GM21360 (cell line): ENCODE data around the gene ABLIM2.

Source experiments
- ATAC-seq: cut with Tn5 transposase; IDR thresholded peaks from one replicate; pipeline ENCODE4 v1.9.1; 2021; ENCODE audit warnings: mild to moderate bottlenecking, moderate library complexity; ENCODE audit not compliant: unreplicated experiment

Gene ABLIM2

DNA sequence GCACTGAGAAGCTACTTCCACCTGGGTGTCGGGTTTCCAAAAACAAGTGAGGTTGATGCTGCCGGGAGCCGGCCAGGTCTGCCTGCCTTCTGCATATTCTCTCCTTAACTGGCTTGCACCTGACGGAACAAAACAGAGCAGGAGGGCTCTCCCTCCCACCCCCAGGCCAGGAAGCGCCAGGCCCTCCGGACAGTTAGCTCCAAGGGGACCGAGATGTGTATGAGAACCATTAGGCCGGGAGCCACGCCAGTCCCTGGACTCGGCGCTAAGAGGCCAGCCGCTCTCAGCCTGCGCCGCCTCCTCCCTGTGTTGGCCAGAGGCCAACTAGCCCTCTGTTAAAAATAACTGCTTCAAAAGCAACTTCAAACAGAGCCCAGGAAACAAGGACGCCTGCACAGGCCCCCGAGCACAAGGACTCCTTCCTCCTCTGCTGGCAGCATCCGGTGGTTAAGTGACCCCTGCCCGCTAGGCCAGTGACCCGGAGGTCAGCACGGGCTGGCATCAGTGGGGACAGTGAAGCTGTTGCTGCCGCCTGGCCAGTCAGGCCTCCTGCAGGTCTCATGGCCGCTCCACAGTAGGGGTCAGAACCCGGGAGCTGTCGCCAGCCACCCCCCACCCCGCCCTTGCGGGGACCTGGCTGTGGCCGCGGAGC is 107.9 kb downstream of the ABLIM2 start:
- no peak for ATAC-seq

DNA sequence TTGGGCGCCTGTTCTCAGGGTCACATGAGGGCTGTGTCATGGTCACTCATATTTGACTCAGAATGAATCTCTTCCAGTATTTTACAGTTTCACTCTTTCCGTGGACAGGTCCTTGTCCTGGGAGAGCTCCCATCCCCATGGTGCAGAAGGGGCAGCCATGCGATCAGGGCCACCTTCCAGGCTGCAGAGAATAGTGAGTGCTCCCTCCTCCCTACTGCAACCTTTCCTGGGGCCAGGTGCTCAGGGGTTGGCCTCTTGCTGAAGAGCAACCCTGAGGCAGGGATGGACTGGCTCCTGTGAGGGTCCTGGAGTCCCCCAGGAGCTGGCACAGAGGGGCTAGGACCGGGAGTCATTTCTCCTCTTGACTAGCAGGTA is 108.4 kb downstream of the ABLIM2 start:
- ATAC-seq: no peak

DNA sequence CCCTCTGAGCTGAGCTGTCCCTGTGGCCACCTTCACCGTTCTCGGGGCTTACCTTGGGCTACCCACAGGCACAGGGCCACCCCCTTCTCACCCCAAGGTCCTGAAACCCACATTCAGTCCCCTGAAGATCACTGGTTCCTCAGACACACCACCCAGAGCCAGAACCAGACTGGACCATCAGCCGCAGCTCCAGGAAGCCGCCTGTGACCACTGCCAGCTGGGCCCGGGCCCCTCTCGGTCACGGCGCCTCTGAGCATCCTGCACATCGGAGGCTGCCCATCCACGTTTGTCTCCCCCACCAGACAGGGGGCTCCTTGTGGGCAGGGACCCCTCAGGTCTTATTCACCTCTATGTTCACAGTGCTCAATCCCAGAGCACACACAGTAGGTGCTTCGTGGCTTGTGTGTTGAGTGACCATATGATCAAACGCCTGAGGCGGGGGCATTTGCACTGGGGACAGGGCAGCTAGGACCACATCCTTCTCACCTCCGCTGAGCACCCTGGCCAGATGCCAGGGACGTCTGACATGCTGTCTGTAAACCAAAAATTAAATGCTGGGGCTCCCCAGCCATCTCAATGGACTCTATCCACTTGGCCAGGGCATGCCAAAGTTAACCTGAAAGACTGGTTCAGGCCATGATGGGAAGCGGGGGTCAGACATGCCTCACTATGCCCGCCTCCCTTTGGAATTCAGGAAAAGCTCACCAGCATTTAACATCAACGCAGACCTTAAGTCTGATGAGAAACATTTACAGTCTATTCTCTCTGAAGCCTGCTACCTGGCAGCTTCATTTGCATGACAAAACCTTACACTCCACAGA is 109.5 kb downstream of the ABLIM2 start:
- ATAC-seq: no peak

DNA sequence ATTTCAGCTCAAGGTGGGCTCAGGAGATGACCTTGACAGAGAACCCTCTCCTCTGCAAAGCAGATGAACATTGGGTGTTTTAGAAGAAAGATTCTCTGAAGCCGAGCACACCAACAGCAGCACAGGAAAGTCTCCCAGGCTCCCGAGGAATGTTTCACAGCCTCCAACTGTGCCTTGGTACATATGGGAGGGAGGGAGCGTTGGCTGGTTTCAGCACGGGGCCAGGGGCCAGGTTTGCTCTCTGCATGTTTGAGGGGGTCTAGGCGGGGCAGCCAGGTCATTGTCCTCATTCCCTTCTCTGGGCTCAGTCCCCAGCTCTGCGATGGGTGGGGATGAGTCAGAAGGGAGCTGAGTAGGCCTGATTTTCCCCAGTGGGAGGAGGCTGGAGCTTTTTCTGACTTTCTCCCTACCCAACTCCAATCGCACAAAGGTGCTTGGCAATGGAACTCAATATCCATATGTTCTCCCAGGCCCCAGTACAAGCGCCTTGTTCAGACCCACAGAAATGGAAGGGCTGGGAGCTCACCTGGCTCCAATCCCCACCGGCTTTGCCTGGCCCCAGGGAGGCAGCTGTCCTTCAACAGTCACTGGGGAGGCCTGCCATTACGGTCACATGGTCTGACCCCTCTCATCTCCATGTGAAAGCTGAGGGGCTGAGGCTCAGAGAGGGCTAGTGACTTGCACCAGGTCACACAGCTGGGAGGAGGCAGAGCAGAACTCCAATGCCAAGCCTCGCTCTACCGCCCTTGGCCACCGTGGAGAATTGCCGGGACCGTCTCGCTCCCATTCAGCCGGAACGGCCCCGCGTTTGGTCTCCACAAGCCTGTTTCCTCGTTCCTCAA is 110.6 kb downstream of the ABLIM2 start:
- no peak for ATAC-seq

DNA sequence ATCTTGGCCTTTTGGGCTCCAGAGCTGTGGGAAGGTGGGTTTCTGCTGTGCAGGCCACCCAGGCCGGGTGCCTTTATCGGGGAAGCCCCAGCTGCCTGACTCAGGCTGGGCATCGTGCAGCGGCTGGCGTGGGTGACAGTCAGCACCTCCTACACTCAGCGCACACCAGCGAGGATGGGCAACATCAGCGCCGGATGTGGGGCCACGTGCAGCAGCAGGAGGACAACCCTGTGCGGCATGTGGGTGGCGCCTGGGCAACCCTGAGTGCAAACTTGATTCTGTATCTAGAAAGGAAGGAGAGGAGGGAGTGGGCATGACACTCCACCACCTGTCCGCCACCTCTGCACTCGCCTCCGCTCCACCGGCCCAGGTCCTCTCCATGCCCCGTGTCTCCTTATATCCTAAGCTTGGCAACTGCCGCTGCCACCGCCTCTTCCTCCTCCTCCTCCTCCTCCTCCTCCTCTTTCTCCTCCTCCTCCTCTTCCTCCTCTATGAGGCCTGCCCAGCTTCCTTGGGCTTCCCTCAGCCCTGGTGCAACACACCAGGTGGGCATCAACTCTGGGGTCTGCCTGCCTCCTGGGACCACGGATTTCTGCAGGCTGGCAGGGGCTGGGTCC is 111.6 kb downstream of the ABLIM2 start:
- no peak for ATAC-seq

DNA sequence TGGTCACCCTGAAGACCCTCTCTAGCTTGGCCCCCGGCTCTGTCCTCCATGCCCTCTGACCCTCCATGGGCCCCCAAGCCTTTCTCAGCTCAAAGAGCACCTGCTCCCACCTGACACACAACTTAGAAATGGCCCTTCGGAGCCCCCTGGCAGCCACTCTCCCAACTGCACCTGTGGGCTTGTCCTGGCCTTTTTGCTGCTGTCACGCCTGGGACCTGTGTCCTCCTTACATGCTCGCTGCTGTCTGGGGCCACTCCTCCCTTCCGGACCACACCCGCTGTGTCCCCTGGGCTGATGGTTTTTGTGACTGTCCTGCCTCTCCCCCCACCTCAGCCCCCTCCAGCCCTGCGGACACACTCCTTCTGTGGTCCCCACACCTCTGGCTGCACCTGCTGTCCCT is 112.7 kb downstream of the ABLIM2 start:
- ATAC-seq: no peak

DNA sequence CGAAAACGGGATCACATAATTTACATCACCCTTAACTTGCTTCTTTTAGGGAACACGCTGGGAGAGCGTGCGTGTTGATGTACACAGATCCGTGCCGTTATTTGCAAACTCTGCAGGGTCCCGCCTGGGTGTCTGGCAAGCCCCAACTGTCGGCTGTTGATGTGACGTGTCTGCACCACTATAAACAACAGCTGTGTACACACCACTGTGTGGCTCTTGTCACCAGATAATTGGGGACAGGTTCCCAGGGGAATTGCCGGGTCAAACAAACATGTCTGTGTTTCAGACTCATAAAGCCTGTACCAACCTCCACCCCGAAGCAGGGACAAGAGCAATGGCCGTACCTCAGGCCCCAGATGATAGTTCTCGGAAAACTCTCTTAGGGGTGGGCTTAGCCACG is 113.9 kb downstream of the ABLIM2 start:
- no peak for ATAC-seq

DNA sequence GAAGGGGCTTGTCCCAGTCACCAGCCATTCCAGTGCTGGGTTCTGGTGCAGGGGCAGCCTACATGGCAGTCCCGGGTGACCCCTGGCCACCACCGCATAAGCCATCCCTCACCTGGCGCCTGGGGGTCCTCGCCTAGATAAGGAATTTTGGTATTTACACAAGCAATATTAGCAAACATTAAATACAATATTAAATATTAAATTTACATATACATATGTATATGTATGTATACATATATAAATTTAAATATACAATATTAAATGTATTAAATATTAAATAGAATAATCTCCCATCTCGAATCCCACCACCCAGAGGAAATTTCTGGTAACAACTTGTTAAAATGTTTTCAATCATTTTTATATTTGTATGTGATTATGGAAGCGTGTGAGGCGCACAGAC is 114.4 kb downstream of the ABLIM2 start:
- ATAC-seq: no peak

DNA sequence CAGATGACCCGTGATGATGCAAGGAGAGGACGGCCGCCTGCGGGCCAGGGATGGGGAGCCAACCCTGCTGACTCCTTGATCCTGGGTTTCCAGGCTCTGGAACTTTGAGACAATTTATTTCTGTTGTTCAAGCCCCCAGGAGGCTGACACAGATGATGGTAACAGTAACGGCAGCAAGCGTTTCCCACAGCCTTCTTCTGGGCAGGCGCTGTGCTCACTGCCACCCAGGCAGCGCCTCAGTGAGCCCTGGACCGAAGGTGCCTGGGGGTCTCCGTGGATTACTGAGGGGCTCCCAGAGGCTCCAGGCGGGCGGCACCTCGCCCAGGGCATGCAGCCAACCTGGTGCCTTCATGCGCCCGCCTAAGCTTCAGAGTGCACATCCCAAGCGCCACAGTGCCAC is 115.0 kb downstream of the ABLIM2 start:
- ATAC-seq: no peak

DNA sequence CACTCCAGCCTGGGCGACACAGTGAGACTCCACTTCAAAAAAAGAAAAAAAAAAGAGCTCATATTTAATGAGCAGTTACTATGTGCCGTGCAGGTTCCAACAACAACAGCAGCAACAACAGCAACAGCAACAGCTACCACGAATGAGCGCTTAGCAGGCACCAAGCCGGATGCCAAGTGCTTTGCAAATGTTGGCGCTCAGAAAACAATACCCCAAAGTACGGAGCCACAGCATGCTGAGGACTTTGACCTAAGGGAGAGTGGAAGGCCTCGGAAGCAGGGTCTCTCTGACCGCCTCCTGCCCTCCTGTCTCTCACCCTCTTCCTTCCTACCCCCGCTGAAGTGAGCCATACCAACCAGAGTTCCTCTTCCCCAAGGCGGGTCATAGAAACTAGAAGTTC is 116.7 kb downstream of the ABLIM2 start:
- no peak for ATAC-seq

DNA sequence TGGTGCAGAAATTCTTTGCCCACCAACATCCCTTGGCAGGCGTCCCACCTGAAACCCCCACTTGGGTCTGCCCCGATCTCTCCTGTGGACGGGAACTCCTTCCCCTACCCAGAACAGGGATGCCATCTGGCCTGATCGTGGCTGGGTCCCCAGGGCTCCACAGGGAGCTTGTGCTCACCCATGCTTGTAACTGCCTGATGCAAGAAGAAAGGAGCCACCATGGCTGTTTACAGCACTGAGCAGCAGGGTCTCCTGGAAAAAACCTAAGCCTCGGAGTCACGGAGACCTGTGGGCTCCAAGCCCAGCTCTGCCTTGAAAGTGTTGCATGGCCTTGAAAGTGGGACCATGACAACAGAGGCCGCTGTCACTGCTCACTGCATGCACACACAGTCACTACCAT is 117.4 kb downstream of the ABLIM2 start:
- ATAC-seq: no peak

DNA sequence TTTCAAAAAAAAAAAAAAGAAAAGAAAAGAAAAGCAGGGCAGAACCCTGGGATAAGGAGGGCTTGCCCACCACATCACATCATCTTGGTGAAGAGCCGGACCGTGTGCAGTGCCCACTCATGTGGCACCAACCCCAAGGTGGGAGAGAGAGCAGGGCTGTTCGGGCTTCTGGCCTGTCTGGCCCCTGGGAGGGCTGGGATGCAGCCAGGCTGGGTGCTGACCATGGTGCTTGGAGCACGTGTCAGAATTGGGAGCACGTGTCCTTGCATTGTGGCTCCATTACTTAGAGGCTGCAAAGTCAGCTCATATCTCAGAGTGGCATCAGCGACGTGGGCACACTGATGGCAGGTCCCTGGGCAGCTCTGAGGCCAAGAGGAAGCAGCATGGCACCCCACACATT is 118.0 kb downstream of the ABLIM2 start:
- no peak for ATAC-seq

DNA sequence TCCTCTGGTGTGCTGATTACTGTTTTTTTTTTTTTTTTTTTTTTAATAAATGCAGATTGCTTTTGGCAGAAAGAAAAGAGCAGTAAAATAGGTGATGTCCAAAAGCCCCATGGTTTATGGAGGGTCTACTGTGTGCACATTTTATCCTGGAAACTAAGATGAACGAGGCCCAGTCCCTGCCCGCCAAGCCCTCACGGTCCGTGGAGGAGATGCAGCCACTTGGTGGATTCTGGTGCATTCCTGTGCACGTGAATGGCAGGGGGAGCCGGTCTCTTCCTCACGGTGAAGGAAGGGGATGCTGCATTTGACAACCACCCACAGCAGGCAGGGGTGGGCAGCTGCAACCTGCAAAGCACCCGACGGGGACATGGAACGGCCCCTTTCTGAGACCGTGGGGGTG is 118.8 kb downstream of the ABLIM2 start:
- ATAC-seq: no peak

DNA sequence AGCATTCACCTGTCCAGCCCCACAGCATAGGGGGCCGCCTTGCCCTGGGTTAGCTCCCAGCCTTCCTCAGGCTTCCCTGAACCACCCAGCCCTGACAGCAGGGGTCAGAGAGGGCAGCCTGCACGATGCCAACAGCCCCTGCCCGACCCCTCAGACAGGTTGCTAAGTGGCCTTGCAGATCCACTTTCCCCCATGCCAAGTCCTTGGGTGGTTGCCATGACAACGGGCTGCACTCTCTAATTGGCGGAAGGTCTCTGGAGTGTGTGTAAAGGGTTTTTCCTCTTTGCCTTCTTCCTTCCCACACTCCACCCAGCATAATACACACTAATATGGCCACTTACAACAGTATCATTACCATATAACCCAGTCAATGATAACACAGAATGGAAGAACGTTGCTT is 119.3 kb downstream of the ABLIM2 start:
- no peak for ATAC-seq

DNA sequence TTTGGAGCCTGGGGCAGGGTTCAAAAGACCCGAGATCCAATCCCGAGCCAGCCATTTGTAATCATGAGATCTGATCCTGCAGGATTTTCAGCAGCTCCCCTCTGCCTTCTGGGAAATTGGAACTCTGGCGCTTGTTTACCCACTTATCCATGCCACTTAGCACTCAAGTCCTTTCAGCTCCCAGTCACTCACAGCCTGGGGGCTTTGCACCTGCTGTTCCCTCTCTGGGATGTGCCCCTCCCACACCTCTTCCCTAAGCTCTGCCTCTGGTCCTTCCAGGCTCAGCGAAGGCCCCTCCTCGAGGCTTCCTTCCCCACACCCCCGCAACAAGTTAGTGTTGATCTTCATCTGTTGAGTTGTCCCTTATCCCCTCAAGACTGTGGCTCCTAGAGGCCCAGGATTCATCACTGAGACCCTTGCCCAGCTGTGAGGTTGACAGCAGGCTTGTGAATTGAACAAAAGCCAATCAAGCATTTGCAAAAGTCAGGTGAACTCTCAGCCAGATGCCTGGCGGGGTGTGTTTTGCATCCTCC is 119.8 kb downstream of the ABLIM2 start:
- ATAC-seq: no peak

DNA sequence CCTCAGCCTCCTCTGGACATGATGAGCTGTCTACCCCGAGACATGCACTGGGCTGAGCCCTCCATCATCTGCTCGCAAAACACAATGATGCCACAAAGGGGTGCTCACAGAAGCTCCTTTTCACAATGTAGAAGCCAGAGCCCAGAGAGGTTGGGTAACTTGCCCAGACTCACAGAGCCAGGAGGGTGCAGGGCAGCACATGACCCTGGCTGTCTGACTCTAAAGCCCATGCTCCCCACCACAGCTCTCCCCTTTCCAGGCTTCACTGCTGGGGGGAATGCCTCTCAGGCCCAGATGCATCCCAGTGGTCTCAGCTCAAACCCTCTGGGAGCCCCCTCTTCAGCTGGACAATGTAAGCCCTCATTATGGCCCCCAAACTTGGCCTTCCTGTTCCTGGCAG is 120.5 kb downstream of the ABLIM2 start:
- no peak for ATAC-seq

DNA sequence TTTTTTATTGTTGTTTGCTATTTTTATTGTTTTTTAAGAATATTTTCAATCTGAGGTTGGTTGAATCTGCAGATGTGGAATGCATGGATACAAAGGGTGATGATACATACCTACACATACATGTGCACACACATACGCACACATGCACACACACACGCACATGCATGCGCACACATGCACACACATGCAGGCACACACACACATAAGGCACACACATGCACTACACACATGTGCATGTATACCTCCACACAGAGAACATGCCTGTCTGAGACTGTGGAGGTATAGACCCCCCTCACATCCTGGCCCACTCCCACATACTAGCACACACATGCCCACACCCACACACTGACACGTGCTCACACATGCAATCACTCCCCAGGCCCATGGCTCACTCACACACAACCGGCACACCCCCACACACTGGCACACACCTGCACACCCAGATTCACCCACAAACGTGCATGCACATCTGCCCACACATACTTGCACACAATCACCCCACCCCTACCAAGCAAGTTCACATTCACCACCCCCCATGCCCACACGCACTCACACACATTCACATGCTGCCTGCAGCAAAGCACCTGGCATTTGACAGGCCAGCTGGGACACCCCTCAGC is 121.4 kb downstream of the ABLIM2 start:
- no peak for ATAC-seq

DNA sequence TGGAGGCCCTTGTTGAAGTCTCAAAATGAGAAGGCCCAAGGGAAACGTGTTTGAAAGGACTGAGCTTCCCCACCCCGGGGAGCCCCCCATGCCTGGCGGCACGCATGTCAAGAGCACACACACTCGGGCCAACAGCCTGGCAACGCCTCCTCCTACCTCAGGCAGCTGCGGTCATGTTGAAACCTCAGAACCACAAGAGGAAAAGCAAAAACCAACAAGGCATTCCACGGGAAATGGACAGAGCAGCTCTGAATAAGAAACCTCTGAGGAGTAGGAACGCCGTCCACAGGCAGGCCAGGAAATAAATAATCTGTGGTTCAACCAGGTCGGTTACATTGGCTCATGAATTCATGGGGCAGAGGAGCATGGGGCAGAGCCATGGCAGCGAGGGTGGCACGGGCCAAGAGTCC is 123.2 kb downstream of the ABLIM2 start:
- ATAC-seq: no peak

DNA sequence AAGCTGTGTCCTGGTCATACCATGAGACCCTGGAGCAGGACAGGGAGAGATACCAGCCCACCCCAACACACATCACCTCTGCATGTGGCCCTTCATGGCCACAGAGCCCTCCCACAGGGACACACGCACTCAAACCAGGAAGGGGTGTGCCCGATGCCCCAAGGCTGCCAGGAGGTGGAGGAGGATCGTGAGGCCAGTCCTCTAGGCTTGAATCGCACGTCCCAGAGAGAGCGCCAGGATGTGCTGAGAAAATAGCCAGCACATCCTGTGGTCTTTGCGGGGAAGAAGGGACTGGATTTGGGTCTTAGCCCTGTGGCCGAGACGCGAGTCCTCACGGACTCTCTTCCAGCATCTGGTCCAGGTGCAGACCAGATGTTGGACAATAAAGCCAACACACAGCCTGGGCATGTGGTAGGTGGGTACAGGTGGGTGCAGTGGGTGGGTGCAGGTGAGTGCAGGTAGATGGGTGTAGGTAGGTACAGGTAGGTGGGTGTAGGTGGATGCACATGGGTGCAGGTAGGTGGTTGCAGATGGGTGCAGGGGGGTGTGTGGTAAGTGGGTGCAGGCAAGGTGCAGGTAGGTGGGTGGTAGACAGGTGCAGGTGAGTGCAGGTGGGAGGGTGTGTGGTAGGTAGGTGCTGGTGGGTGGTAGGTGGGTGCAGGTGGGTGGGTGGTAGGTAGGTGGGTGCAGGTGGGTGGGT is 124.6 kb downstream of the ABLIM2 start:
- ATAC-seq: no peak
